SK-N-SH (cell line): ENCODE results near the gene ARFRP1.

Experiments used
- EP300 ChIP-seq, 2 experiments: IDR thresholded peaks; 2 replicates each; pipeline versions ENCODE4 v1.4.0 to v1.6.1; 2012; ENCODE audit warnings: borderline replicate concordance in 1 of 2, low read depth in 1 of 2, low read length in 1 of 2
- FOSL2 ChIP-seq: IDR thresholded peaks from 2 replicates; pipeline ENCODE4 v1.4.0; 2012; ENCODE audit warnings: low read depth, mild to moderate bottlenecking, moderate library complexity, borderline replicate concordance
- FOXJ3 ChIP-seq: sonication (generic); formaldehyde crosslinking; IDR thresholded peaks from 2 replicates; pipeline ENCODE4 v1.5.1; 2020; ENCODE audit warnings: mild to moderate bottlenecking, missing genetic modification reagents
- MEF2A ChIP-seq: IDR thresholded peaks from 2 replicates; pipeline ENCODE4 v1.4.0; 2012; ENCODE audit warnings: low read depth, borderline replicate concordance
- RCOR1 ChIP-seq: fragments of 150-350 bp; IDR thresholded peaks from 2 replicates; pipeline ENCODE4 v1.6.1; 2017; ENCODE audit warnings: antibody characterized with exemption, low read length
- SMC3 ChIP-seq: IDR thresholded peaks from 2 replicates; pipeline ENCODE4 v1.6.1; 2012; ENCODE audit warnings: low read depth, low read length, improper control_type of control experiment
- TAF1 ChIP-seq: IDR thresholded peaks from 2 replicates; pipeline ENCODE4 v1.6.1; 2012; ENCODE audit warnings: low read depth, mild to moderate bottlenecking, low read length, moderate library complexity, borderline replicate concordance
- TF ChIP-seq, protein P1 (sequence below): fragments of 200-600 bp; sonication (generic); IDR thresholded peaks from 2 replicates; pipeline ENCODE4 v1.6.1; 2017; ENCODE audit warnings: antibody characterized with exemption, mild to moderate bottlenecking, moderate library complexity

DNA sequence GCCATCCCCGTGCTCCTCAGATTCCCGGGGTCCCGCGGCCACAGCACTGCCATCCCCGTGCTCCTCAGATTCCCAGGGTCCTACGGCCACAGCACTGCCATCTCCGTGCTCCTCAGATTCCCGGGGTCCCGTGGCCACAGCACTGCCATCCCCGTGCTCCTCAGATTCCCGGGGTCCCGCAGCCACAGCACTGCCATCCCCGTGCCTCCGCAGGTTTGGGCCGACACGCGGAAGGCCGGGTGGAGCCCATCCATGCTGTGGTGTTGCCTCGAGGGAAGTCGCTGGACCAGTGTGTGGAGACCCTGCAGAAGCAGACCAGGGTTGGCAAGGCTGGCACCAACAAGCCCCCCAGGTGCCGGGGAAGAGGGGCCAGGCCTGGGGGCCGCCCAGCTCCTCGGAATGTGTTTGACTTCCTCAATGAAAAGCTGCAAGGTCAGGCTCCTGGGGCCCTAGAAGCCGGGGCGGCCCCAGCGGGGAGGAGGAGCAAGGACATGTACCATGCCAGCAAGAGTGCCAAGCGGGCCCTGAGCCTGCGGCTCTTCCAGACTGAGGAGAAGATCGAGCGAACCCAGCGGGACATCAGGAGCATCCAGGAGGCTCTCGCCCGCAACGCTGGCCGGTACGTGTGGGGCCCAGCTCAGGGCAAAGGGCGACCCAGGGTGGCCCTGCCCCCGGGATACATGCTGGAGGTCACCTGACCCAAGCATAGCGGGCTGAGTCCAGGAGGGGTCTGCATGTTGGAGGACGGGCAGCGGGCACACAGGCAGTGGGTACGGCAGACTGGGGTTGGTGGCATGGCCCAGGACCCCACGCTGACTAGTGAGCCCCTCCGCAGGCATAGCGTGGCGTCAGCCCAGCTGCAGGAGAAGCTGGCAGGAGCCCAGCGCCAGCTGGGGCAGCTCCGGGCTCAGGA lies 27.4 kb upstream of the ARFRP1 start:
- TF ChIP-seq FOXJ3 (no peak), FOSL2 (no peak), RCOR1 (no peak), SMC3 (no peak), MEF2A (no peak), TAF1 (no peak), EP300 (IDR thresholded peaks at IDR 0.05; ENCODE audit: borderline replicate concordance in 1 of 2, low read depth in 1 of 2, low read length in 1 of 2) (no peak)
- TF ChIP-seq, protein P1, sequence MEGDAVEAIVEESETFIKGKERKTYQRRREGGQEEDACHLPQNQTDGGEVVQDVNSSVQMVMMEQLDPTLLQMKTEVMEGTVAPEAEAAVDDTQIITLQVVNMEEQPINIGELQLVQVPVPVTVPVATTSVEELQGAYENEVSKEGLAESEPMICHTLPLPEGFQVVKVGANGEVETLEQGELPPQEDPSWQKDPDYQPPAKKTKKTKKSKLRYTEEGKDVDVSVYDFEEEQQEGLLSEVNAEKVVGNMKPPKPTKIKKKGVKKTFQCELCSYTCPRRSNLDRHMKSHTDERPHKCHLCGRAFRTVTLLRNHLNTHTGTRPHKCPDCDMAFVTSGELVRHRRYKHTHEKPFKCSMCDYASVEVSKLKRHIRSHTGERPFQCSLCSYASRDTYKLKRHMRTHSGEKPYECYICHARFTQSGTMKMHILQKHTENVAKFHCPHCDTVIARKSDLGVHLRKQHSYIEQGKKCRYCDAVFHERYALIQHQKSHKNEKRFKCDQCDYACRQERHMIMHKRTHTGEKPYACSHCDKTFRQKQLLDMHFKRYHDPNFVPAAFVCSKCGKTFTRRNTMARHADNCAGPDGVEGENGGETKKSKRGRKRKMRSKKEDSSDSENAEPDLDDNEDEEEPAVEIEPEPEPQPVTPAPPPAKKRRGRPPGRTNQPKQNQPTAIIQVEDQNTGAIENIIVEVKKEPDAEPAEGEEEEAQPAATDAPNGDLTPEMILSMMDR: no peak
